Astrocyte of the hippocampus (primary cell): Measurements from ENCODE around the gene ADAM17.
"Not testable (repeated sequence)": the region's sequence is repeated elsewhere in the genome, so short reads cannot be mapped to it uniquely, and the experiment has no call there.

ENCODE experiments used
- DNase-seq: peaks from one replicate; pipeline ENCODE4 v3.0.0; 2011; ENCODE audit warnings: low read depth, low spot score

The ADAM17 gene

DNA sequence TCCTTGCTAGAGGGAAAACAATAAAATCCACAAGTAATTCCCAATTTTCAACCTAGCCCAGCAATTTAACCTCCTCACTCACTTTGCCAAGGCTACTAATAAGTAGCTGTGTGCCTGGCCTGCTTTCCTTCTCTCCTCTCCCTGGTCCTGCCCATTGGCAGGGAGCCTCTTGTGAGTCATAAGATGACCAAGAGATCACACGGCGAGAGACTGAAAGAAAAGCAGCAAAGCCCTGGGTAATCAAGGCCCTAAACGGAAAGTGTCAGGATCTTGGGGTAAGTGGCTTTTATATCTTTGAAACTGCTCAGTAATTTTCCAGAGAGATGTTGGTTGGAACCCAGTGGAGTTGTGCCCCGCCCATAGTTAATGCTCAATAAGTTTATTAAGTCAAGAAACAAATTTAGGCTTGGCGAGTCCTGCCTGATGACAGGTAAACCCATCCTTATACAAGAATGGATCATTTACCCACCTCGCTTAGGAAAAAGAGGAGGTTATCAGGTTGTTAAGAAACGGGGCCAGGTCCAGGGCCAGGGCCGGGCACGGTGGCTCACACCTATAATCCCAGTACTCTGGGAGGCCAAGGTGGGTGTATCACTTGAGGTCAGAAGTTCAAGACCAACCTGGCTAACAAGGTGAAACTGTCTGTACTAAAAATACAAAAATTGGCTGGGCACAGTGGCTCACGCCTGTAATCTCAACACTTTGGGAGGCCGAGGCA is 10.0 kb upstream of the ADAM17 start:
- DNase-seq: peak; percentile 97

DNA sequence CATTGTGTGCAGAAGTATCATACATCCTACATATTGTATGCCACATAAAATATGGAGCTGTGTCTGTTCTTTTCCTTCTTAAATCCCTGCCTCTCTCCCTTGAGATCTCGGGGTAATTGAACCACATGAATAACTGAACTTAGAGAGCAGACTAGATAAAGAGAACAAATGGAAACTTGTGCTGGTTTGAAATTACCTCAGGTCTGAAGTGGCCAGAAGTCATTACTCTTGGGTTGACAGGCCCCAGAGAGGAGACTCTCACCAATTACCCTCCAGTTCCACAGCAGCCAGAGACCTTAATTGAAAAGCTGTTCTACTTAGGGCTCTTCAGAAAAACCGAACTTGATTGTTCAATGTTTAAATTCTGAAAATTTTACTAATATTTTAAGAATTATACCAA is 5.0 kb upstream of the ADAM17 start:
- DNase-seq: no peak

- DNase-seq: peak; percentile 95
Observed at GRCh38 chr2:9558948-9559381, 3.3 kb upstream of the ADAM17 start.

GRCh38 chr2:9556121-9556743 is 602 bp upstream of the ADAM17 start:
- no peak for DNase-seq

DNA sequence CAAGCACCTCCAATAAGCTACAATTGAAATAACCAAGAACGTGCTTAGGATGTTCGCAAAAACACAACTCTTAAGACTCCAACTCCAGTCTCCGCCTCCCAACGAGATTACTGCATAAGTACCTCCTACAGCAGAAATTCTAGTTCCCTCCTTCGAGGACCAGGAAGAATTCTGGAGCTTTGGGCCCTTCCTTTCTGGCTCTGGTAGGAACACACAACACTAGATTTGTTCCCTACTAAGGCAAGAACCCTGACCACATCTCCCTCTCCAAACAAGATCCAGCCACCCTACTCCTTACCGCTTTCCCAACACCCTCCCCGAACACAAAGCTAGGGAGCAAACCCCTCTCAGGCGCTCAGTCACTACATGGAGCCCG is 721 bp downstream of the ADAM17 start:
- DNase-seq: peak; percentile 72

DNA sequence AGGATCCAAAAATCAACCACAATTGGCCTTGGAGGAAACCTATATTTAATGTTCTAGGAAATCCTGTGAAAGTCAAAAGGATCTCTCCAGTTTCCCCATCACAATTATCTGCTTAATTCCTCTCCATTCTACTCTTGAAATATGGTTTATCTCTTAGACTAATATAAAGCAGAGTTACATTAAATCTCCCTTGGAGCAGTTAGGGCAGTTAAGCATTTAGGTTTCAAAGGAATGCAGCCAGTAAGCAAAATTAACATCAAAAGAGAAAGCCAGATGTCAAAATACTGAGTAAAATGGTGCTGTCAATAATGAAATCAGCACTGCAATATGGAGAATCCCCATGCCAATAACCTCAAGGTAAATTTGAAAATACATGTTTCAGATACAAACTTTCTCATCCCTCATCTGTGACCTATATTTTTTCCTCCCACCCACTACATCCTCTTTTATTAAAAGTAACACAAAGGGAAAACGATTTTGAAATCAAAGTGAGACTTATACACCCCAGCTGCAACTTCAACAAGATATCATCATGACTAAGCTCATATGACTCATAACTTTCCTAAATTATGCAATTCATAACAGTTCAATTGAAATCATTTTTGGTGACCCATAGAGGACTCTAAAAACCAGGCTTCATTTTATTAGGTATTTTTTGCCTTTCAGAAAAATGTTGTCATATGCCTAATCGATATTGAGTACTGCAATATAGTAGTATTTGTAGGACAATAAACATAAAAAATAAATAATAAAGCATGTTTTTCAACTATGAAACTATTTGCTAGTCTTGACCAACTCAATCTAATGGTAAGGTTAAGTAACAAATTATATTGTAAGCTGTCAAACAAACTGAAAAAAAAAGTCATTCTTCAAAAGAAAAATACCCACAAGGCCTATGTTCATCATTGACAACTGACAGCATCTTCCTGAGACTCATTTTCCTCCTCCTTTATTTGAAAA is 3.1 kb downstream of the ADAM17 start:
- DNase-seq: no peak

GRCh38 chr2:9550859-9551391 is 4.7 kb downstream of the ADAM17 start:
- DNase-seq: not testable (repeated sequence)

GRCh38 chr2:9549420-9549819 is 6.2 kb downstream of the ADAM17 start:
- DNase-seq: no peak

- no peak for DNase-seq
Observed at GRCh38 chr2:9548506-9548905, 7.1 kb downstream of the ADAM17 start.

GRCh38 chr2:9547262-9547991 is 8.2 kb downstream of the ADAM17 start:
- DNase-seq: no peak

DNA sequence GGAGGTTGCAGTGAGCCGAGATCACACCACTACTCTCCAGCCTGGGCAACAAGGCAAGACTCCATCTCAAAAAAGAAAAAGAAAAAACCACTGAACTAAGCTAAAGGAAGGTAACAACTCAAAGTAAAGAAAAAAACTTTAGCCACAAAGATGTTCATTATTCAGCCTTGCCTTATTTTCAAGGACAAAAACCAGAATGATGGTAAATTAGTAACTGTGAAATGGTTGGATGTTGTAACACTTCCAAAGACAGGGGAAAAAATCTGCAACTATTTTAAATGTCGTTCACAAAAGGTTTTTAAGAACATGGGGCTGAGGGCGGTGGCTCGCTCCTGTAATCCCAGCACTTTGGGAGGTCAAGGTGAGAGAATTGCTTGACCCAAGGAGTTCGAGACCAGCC is 10.1 kb downstream of the ADAM17 start:
- DNase-seq: no peak

DNA sequence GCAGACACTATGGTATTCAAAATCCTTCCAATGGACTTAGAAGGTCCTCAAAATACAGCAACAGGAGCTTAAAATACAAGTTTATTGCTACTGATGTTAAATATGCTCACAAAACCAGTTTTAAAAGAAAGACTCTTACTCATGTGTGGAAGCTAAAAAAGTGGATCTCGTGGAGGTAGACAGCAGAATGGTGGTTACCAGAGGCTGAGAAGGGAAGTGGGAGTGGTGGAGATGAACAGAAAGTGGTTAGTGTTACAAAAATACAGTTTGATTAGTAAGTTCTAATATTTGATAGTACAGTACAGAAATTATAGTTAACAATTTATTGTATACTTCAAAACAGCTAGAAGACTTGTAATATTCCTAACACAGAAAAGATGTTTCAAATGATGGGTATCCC is 12.1 kb downstream of the ADAM17 start:
- DNase-seq: no peak

- DNase-seq: no peak
Observed at GRCh38 chr2:9539531-9539930, 16.1 kb downstream of the ADAM17 start.

DNA sequence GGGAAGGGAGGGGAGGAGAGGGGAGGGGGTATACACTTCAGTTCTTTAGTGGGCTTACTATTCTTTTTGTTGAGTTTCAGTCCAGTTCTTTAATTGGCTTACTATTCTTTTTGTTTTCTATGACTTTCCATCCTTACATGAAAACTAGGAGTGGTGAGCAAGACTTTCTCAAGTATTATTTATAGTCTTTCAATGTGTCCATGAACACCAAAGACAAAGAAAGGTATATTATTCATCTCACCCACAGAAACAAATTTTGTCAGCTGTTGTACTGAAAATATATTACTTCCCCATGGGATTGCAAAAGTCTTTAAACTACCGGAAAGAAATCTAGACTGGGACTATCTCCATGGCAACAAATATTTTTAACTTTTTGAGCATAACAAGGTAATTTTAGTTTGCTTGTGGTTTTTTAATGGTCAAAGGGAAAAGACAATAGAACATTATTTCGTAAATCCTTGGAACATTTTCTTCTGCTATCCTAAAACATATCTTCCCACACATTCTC is 17.6 kb downstream of the ADAM17 start:
- DNase-seq: no peak

GRCh38 chr2:9536504-9536903 is 19.1 kb downstream of the ADAM17 start:
- no peak for DNase-seq

GRCh38 chr2:9535177-9535576 is 20.5 kb downstream of the ADAM17 start:
- DNase-seq: no peak

DNA sequence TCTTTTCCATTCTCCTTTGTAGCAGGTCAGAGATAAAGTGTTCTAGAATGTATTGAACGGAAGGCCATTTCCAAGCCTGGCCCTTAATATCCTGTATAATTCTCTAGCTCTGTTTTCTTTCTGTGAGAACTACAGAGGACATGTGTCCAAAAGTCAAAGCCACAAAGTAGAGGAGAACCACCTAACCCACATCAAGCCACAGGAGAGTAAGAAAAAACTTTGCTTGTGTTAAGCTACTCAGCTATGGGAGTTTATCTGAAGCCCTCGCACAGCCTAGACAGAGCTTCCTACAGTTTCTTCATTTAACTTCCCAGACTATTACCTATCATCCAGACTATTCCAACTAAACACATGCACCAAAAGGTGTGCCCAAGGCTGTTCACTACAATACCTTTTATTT is 22.0 kb downstream of the ADAM17 start:
- DNase-seq: no peak

GRCh38 chr2:9532421-9532820 is 23.2 kb downstream of the ADAM17 start:
- peak; percentile 69 for DNase-seq

- DNase-seq: no peak
Observed at GRCh38 chr2:9527995-9528787, 27.4 kb downstream of the ADAM17 start.

GRCh38 chr2:9525266-9525665 is 30.4 kb downstream of the ADAM17 start:
- DNase-seq: no peak
